GM04503 (cell line): ENCODE measurements around the gene CAPZA1.
A peak's percentile ranks its signal among the peaks of the same experiment; 100 is the strongest.

Experiments
- DNase-seq: peaks from one replicate; pipeline ENCODE4 v3.0.0-alpha.2; 2012; ENCODE audit warnings: low read depth

CAPZA1 gene

GRCh38 chr1:112677501-112677900 is 57.9 kb downstream of the CAPZA1 start:
- DNase-seq, result no peak

DNA sequence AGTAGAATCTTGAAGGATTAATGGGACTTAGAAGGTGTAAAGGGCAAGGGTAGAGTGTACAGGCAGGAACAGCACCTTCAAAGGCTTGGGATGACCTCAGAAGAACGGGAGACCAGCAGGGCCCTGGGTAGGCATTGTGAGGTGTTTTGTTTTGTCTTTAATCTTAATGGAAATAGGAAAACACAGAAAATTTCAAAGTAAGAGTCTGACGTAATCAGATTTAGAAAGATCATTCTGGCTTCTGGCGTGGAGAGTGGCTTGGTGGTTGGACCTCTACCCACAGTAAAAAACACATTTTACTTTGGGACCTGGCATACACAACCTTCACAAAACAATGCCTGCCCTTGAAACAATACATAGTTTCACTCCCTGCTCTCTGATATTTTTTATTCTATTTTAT is 59.0 kb downstream of the CAPZA1 start:
- no peak for DNase-seq

DNA sequence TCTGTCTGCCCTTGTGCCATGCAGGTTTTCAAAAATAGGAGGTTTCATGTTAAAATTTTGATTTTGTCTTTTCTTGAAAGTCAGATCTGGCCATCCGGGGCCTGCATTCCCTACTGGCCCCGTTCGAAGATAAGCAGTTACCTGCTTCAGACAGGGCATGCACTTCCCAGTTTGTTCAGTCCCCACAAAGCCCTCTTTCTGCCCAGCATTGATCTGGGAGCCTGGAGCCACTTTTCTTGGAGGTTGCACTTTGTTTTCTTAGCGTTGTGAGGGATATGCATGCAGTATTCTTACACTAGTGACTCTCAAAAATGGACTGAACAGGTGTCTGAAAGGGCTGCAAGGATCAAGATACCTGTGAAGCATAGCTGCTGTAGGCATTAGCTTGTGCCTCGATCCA is 66.3 kb downstream of the CAPZA1 start:
- DNase-seq, result no peak

GRCh38 chr1:112686417-112686816 is 66.8 kb downstream of the CAPZA1 start:
- no peak for DNase-seq

DNA sequence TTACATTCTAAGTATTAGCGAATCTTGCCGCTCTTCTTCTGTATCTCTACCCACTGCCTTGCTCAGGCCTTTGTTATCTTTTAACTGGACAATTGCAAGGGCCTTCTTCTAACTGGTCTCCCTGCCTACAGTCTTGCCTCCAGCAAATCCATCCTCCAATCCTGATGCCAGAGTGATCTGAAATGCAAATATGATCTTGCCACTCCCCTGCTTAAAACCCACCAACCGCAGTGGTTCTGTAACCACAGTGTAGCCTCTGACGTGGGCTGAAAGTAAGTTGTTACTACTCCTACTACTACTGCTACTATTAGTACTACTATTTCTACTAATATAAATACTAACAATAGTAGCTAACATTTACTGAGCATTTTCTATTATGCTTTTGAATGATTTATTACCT is 67.2 kb downstream of the CAPZA1 start:
- DNase-seq, result no peak

DNA sequence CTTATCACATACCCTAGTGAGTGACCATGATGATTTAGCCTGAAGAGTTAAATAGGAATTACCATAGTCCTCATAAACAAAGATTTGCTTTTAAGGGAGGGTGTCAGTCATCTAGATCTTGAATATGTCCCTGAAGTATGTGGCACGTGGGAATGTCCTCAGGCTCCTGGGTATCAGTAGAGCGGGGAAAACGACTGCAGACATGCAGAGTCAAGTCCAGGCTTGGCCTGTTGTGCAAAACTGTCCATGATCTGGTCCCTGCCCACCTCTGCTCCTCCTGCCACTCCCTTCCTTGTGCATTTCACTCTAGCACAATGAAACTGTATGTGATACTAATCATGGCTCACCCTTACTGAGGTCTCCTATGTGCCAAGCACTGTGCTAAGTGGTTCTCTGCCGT is 67.7 kb downstream of the CAPZA1 start:
- no peak for DNase-seq

- DNase-seq, result no peak
Observed at GRCh38 chr1:112687785-112688496, 68.3 kb downstream of the CAPZA1 start.

GRCh38 chr1:112688781-112689193 is 69.2 kb downstream of the CAPZA1 start:
- no peak for DNase-seq

DNA sequence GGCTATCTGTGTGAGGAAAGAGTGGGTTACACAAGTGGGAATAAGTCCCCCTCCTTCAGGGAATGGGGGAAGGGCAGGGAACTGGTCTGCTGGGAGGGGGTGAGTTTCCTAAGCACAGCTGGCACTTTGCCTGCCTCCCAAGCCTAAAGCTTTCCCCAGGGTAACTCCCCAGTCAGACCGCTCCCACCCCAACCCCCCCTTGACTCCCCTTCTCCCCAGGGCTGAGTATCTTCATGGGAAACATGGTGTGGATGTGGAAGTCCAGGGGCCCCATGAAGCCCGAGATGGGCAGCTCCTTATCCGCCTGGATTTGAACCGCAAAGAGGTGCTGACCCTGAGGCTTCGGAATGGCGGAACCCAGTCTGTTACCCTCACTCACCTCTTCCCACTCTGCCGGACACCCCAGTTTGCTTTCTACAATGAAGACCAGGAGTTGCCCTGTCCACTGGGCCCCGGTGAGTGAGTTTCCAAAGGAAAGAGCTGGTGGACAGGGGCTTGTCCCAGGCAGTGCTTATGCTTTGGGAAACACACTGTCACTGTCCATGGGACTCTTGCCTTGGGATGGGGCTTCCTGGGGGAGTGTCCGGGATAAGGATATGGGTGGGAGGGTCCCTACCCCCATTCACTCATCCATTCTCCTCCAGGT is 69.7 kb downstream of the CAPZA1 start:
- DNase-seq, result no peak

DNA sequence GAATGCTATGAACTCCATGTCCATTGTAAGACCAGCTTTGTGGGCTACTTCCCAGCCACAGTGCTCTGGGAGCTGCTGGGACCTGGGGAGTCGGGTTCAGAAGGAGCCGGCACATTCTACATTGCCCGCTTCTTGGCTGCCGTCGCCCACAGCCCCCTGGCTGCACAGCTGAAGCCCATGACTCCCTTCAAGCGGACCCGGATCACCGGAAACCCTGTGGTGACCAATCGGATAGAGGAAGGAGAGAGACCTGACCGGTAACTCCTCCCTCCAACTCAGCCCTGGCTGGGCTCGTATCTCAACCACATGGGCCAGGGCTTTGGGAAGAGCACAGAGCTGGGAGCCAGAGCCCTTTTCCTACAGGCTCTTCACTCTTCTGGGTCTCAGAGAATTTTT is 70.2 kb downstream of the CAPZA1 start:
- DNase-seq, result no peak

- no peak for DNase-seq
Observed at GRCh38 chr1:112692681-112693080, 73.0 kb downstream of the CAPZA1 start.

DNA sequence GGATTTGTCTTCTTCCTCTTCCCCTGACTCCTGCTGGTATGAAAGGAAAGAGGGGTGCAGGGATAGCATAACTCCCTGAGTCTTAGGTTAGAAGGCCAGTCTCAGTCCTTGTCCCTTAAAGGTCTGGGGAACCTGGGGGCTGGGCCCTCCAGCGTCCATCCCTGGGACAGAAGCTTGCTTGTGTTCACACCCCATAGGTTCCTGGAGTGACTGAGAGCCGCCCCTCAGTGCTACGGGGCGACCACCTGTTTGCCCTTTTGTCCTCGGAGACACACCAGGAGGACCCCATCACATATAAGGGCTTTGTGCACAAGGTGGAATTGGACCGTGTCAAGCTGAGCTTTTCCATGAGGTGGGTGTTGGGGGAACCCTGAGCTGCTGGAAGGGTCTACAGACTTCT is 74.2 kb downstream of the CAPZA1 start:
- no peak for DNase-seq

DNA sequence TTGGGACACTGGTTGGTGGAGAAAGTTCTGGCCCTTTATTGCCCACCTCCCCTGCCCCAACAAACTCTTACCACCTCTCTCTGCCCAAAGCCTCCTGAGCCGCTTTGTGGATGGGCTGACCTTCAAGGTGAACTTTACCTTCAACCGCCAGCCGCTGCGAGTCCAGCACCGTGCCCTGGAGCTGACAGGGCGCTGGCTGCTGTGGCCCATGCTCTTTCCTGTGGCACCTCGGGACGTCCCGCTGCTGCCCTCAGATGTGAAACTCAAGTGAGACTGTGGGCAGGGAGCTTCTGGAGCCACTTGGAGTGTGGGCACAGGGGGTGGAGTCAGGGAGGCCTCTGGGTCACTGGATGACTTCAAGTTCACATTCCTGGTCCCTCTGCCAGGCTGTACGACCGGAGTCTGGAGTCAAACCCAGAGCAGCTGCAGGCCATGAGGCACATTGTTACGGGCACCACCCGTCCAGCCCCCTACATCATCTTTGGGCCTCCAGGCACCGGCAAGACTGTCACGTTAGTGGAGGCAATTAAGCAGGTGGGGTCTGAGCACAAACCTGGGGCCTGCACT is 74.8 kb downstream of the CAPZA1 start:
- no peak for DNase-seq

DNA sequence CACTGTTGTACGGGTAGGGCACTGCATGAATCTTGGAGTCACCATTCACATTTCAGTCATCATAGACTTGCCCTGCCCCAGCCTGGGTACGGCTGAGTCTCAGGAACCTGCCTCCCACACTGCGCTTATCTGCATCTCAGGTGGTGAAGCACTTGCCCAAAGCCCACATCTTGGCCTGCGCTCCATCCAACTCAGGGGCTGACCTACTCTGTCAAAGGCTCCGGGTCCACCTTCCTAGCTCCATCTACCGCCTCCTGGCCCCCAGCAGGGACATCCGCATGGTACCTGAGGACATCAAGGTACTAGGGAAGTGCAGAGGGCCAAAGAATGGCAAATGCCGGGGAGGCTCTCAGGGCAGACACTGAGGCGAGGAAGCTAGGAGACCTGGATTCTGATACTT is 75.6 kb downstream of the CAPZA1 start:
- no peak for DNase-seq

GRCh38 chr1:112696578-112697314 is 77.1 kb downstream of the CAPZA1 start:
- no peak for DNase-seq

DNA sequence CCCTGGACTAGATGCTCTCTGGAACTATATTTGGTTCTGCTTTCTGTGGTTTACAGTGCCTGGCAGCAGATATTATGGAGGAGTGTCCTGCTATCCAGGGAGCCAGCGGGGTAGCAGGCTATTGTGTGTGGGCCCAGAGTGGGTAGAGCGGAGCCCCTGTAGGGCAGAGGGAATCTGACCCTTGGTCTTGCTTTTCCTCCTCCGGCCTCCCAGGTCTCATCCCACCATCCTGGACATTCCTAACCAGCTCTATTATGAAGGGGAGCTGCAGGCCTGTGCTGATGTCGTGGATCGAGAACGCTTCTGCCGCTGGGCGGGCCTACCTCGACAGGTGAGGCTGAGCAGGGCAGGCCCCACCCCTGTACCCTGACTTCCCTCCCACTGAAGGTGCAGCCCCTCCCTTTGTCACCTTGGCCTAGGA is 78.2 kb downstream of the CAPZA1 start:
- DNase-seq, result no peak

DNA sequence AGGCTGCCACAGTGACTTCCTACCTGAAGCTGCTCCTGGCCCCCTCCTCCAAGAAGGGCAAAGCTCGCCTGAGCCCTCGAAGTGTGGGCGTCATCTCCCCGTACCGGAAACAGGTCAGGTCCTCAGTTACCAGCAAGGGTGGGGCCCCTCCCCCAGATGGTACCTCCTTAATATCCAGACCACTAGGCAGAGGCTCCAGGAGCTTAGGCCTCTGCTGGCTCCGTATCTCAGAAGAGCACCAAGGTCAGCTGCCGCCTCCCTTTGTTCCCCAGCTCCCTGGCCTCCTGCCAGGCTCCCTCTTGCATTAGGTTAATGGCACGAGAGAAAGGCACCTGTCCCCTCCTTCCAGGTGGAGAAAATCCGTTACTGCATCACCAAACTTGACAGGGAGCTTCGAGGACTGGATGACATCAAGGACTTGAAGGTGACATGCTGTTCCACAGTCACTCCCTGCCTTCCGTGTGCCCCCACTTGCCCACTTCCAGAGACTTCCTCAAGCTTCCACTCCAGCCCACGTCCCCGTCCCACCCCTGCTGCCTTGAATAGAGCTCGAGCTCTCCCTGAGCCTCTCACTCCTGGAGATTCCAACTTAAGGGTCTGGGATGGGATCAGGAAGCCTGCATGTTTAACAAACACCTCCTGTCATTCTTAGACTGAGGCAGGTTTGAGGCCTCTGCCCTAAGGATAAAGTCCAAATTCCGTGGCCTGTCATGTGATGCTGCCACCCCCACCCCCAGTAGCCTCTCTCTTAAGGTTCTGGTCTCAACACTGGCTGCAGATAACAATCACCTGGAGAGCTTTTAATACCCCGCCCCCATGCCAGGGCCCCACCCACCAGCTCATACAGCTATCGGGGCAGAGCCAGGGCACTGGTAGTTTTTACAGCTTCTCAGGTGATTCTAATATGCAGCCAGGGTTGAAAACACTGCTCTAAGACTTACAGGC is 79.0 kb downstream of the CAPZA1 start:
- no peak for DNase-seq

DNA sequence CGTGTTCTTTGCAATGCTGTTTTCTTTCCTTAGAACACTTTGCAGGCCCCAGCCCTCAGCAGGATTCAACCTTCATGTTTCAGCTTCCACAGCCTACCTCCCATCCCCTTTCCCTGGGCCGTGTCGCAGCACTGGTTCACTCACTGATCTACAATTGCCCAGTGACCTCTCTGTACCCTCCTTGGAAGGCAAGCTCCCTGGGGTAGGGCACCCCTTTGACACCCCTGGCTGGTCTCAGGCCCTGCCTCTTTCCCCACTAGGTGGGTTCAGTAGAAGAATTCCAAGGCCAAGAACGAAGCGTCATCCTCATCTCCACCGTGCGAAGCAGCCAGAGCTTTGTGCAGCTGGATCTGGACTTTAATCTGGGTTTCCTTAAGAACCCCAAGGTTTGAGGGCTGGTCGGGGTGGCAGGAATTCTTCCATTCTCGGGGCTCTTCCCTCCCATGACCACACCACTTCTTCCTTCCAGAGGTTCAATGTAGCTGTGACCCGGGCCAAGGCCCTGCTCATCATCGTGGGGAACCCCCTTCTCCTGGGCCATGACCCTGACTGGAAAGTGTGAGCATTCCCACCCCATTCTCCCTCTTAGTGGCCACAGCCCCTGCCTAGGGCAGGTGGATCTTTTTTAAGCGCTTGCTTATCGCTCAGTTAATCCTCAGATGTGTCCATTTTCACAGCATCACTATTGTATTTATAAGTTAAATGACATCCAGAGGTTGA is 80.0 kb downstream of the CAPZA1 start:
- no peak for DNase-seq

GRCh38 chr1:112700290-112701226 is 80.9 kb downstream of the CAPZA1 start:
- peak; percentile 55 for DNase-seq
